Naive thymus-derived CD4-positive, alpha-beta T cell (primary cell): ENCODE data around the gene LCLAT1. TPM values are rescaled to one million over a fixed set of nuclear protein-coding genes. Genes with fewer than 3 reads are reported as not detected.
"Not testable (repeated sequence)": the region's sequence is repeated elsewhere in the genome, so short reads cannot be mapped to it uniquely, and the experiment has no call there.

Experiments
- ATAC-seq: fragments of 150-1000 bp; cut with Tn5 transposase; 2 replicates; pipeline ENCODE4 v1.10.0; 2021; ENCODE audit warnings: mild to moderate bottlenecking, moderate library complexity
- CTCF ChIA-PET: fragments of 350-600 bp; sonication (Branson Sonifier 250); formaldehyde crosslinking; loops from one replicate; lab custom pipeline; 2021; ENCODE audit warnings: antibody characterized with exemption; lab: Charles Lee
- POLR2A ChIA-PET: fragments of 350-600 bp; sonication (Branson Sonifier 250); formaldehyde crosslinking; loops from one replicate; lab custom pipeline; 2021; ENCODE audit warnings: antibody characterized with exemption, inconsistent platforms; lab: Charles Lee
- DNase-seq, 9 donors: peaks; one replicate each; pipeline versions ENCODE4 v3.0.0 to v3.0.0-alpha.2; 2020 to 2022; ENCODE audit warnings: mixed read lengths in 1 of 9
- H3K27ac ChIP-seq: one replicate; pipeline ENCODE4 v1.7.0; 2013; ENCODE audit warnings: mild to moderate bottlenecking, low read depth, low read length, moderate library complexity
- H3K27me3 ChIP-seq, 2 donors: one replicate each; pipeline ENCODE4 v1.7.0; 2013; ENCODE audit warnings: low read length in 2 of 2, mild to moderate bottlenecking in 2 of 2, moderate library complexity in 2 of 2; ENCODE audit not compliant: control insufficient read depth in 2 of 2, insufficient read depth in 2 of 2
- H3K36me3 ChIP-seq, 3 experiments: 1 replicate in 2 of 3; 2 replicates in 1 of 3; pipeline ENCODE4 v1.7.0; 2013; ENCODE audit warnings: low read length in 3 of 3, mild to moderate bottlenecking in 3 of 3, moderate library complexity in 1 of 3; ENCODE audit not compliant: insufficient read depth in 3 of 3, control insufficient read depth in 2 of 3
- H3K4me1 ChIP-seq, 2 donors: one replicate each; pipeline ENCODE4 v1.7.0; 2013; ENCODE audit warnings: low read length in 2 of 2, mild to moderate bottlenecking in 2 of 2, moderate library complexity in 1 of 2; ENCODE audit not compliant: control insufficient read depth in 2 of 2, insufficient read depth in 2 of 2
- H3K4me3 ChIP-seq: 2 replicates; pipeline ENCODE4 v1.7.0; 2013; ENCODE audit warnings: mild to moderate bottlenecking, low read length
- H3K9me3 ChIP-seq, 3 experiments: 1 replicate in 2 of 3; 2 replicates in 1 of 3; pipeline ENCODE4 v1.7.0; 2013; ENCODE audit warnings: low read length in 3 of 3; ENCODE audit not compliant: control insufficient read depth in 2 of 3
- H3K27ac Mint-ChIP-seq, 9 donors: one replicate each; pipeline ENCODE4 v1.8.0; 2020 to 2022; ENCODE audit warnings: mixed read lengths in 9 of 9, mild to moderate bottlenecking in 8 of 9, moderate library complexity in 5 of 9, inconsistent platforms in 2 of 9
- H3K27me3 Mint-ChIP-seq, 5 donors: one replicate each; pipeline ENCODE4 v1.8.0; 2021 to 2022; ENCODE audit warnings: mixed read lengths in 5 of 5, mild to moderate bottlenecking in 1 of 5
- H3K36me3 Mint-ChIP-seq, 5 donors: one replicate each; pipeline ENCODE4 v1.8.0; 2020 to 2022; ENCODE audit warnings: mixed read lengths in 5 of 5, mild to moderate bottlenecking in 3 of 5, inconsistent platforms in 1 of 5
- H3K4me1 Mint-ChIP-seq, 7 donors: one replicate each; pipeline ENCODE4 v1.8.0; 2020 to 2022; ENCODE audit warnings: mixed read lengths in 7 of 7, mild to moderate bottlenecking in 3 of 7, inconsistent platforms in 1 of 7
- H3K4me3 Mint-ChIP-seq, 10 donors: one replicate each; pipeline ENCODE4 v1.8.0; 2020 to 2022; ENCODE audit warnings: mild to moderate bottlenecking in 10 of 10, mixed read lengths in 10 of 10, moderate library complexity in 6 of 10, inconsistent platforms in 2 of 10
- H3K9me3 Mint-ChIP-seq, 11 donors: one replicate each; pipeline ENCODE4 v1.8.0; 2020 to 2022; ENCODE audit warnings: mixed read lengths in 11 of 11, mild to moderate bottlenecking in 4 of 11, inconsistent platforms in 1 of 11, moderate library complexity in 1 of 11
- intact Hi-C, 2 donors: fragments of 100-400 bp; cut with micrococcal nuclease; formaldehyde crosslinking; loops; one replicate each; pipeline ENCODE4 v1.15.1; 2023
- polyA plus RNA-seq, 2 donors: library from polyadenylated mRNA; unstranded; fragments of 300-500 nt; fragmentation: Illumina TruSeq; gene quantifications; one replicate each; pipeline ENCODE4 v1.2.3, GENCODE V29; 2021
- total RNA-seq, 6 experiments: library from RNA in 5 of 6; stranded (reverse) in 5 of 6; gene quantifications; 1 replicate in 5 of 6; 2 replicates in 1 of 6; pipeline ENCODE4 v1.2.3 and lab custom pipeline; 2021 to 2026

LCLAT1 gene
- total and polyA plus RNA-seq, 7 experiments from 2014 or later, result 16.2 to 37.6 (median 22.2) TPM

- Mint-ChIP-seq H3K9me3 (peaks cover 0 to 17% (median 11%) of the 10 kb centered on the region in 11 donors), H3K4me3 (no peak overlapping the region), H3K27me3 (no peaks in the 10 kb centered on the region), H3K36me3 (peaks cover 9 to 29% (median 22%) of the 10 kb centered on the region in 5 donors), H3K27ac (peak overlapping the region in 4 of 9 donors; percentile 0 to 11 (median 8)), H3K4me1 (peaks cover 16 to 65% (median 49%) of the 10 kb centered on the region in 7 donors)
- intact Hi-C loops, result loop anchor here in 1 of 2 donors (2.0 kb wide), 1 partner anchor 13 kb away; no protein-coding TSS in a partner anchor
- DNase-seq, result no peak
- ATAC-seq, result no peak
- peaks cover 0 to 4% (median 0%) of the 10 kb centered on the region in 3 experiments for H3K36me3 ChIP-seq
- CTCF ChIA-PET, result no interaction called here
- no peaks in the 10 kb centered on the region for H3K9me3 ChIP-seq
- no peak overlapping the region for H3K4me3 ChIP-seq
- no peaks in the 10 kb centered on the region for H3K27me3 ChIP-seq
- peaks cover 0 to 12% of the 10 kb centered on the region in 2 donors for H3K4me1 ChIP-seq
- POLR2A ChIA-PET, result interaction anchor here (0.7 kb wide), 1 partner anchor 138 kb away, joined by 3 read pairs; no protein-coding TSS in a partner anchor
- no peak overlapping the region for H3K27ac ChIP-seq
Measured at GRCh38 chr2:30492185-30492584, 45.1 kb downstream of the LCLAT1 start.

GRCh38 chr2:30492619-30493018, 45.6 kb downstream of the LCLAT1 start:
- no peak for ATAC-seq
- H3K4me1 Mint-ChIP-seq, result peaks cover 13 to 60% (median 44%) of the 10 kb centered on the region in 7 donors

GRCh38 chr2:30493440-30493839, 46.4 kb downstream of the LCLAT1 start:
- intact Hi-C loops, result loop anchor here in 1 of 2 donors (2.0 kb wide), 1 partner anchor 15 kb away; no protein-coding TSS in a partner anchor
- Histone ChIP-seq H3K36me3 (peaks cover 0 to 8% (median 0%) of the 10 kb centered on the region in 3 experiments), H3K27ac (no peak overlapping the region), H3K4me3 (no peak overlapping the region), H3K27me3 (no peaks in the 10 kb centered on the region), H3K9me3 (peaks cover 0 to 10% (median 0%) of the 10 kb centered on the region in 3 experiments), H3K4me1 (peaks cover 0 to 2% of the 10 kb centered on the region in 2 donors)
- Mint-ChIP-seq H3K4me1 (peaks cover 8 to 52% (median 36%) of the 10 kb centered on the region in 7 donors), H3K36me3 (peaks cover 16 to 37% (median 33%) of the 10 kb centered on the region in 5 donors), H3K27me3 (no peaks in the 10 kb centered on the region), H3K27ac (no peak overlapping the region), H3K9me3 (peaks cover 0 to 28% (median 20%) of the 10 kb centered on the region in 11 donors), H3K4me3 (no peak overlapping the region)
- DNase-seq (no peak), ATAC-seq (no peak)
- ChIA-PET POLR2A (no interaction called here), CTCF (interaction anchor here (0.6 kb wide), 1 partner anchor 70 kb away, joined by 6 read pairs; no protein-coding TSS in a partner anchor)

More at GRCh38 chr2:30492619-30493018, 45.6 kb downstream of the LCLAT1 start:
- DNase-seq, result no peak
- Histone ChIP-seq H3K27me3 (no peaks in the 10 kb centered on the region), H3K4me3 (no peak overlapping the region), H3K36me3 (peaks cover 0 to 4% (median 0%) of the 10 kb centered on the region in 3 experiments), H3K27ac (no peak overlapping the region), H3K4me1 (peaks cover 0 to 10% of the 10 kb centered on the region in 2 donors), H3K9me3 (peaks cover 0 to 2% (median 0%) of the 10 kb centered on the region in 3 experiments)
- Mint-ChIP-seq H3K4me3 (no peak overlapping the region), H3K9me3 (peaks cover 0 to 20% (median 14%) of the 10 kb centered on the region in 11 donors), H3K27me3 (no peaks in the 10 kb centered on the region), H3K36me3 (peaks cover 10 to 31% (median 25%) of the 10 kb centered on the region in 5 donors), H3K27ac (peak overlapping the region in 2 of 9 donors; percentile 11 to 21)
- POLR2A ChIA-PET, result interaction anchor here (0.7 kb wide), 1 partner anchor 138 kb away, joined by 3 read pairs; no protein-coding TSS in a partner anchor
- CTCF ChIA-PET, result interaction anchor here (0.6 kb wide), 2 partner anchors 71 to 83 kb away, joined by 3 to 6 read pairs; no protein-coding TSS in a partner anchor
- intact Hi-C loops, result loop anchor here in 1 of 2 donors (2.0 kb wide), 1 partner anchor 14 kb away; no protein-coding TSS in a partner anchor

GRCh38 chr2:30495896-30496295, 48.9 kb downstream of the LCLAT1 start:
- peaks cover 5 to 41% (median 32%) of the 10 kb centered on the region in 7 donors for H3K4me1 Mint-ChIP-seq
- intact Hi-C loops, ATAC-seq, DNase-seq, POLR2A ChIA-PET, H3K27me3 ChIP-seq, H3K4me3 ChIP-seq, H3K27ac ChIP-seq, H3K4me1 ChIP-seq, CTCF ChIA-PET, H3K27me3 Mint-ChIP-seq: not testable (repeated sequence)
- H3K36me3 Mint-ChIP-seq, result peaks cover 14 to 43% (median 38%) of the 10 kb centered on the region in 5 donors
- H3K9me3 Mint-ChIP-seq, result peaks cover 0 to 50% (median 29%) of the 10 kb centered on the region in 11 donors
- peak overlapping the region in 1 of 10 donors; percentile 1 for H3K4me3 Mint-ChIP-seq
- peaks cover 0 to 11% (median 0%) of the 10 kb centered on the region in 3 experiments for H3K36me3 ChIP-seq
- peak overlapping the region in 4 of 9 donors; percentile 8 to 54 (median 26) for H3K27ac Mint-ChIP-seq
- peaks cover 0 to 21% (median 3%) of the 10 kb centered on the region in 3 experiments for H3K9me3 ChIP-seq

GRCh38 chr2:30499681-30500080, 52.6 kb downstream of the LCLAT1 start:
- Histone ChIP-seq H3K9me3 (peaks cover 0 to 27% (median 5%) of the 10 kb centered on the region in 3 experiments), H3K4me1 (peaks cover 13 to 18% of the 10 kb centered on the region in 2 donors), H3K36me3 (peaks cover 0 to 14% (median 0%) of the 10 kb centered on the region in 3 experiments), H3K27ac (no peak overlapping the region), H3K4me3 (no peak overlapping the region), H3K27me3 (no peaks in the 10 kb centered on the region)
- Mint-ChIP-seq H3K9me3 (peaks cover 3 to 71% (median 32%) of the 10 kb centered on the region in 11 donors), H3K4me1 (peaks cover 22 to 50% (median 43%) of the 10 kb centered on the region in 7 donors), H3K4me3 (no peak overlapping the region), H3K27ac (no peak overlapping the region), H3K36me3 (peaks cover 18 to 61% (median 53%) of the 10 kb centered on the region in 5 donors), H3K27me3 (no peaks in the 10 kb centered on the region)
- no peak for ATAC-seq
- CTCF ChIA-PET, result no interaction called here
- intact Hi-C loops, result no loop called here
- POLR2A ChIA-PET, result no interaction called here
- DNase-seq, result no peak

- POLR2A ChIA-PET, result no interaction called here
- H3K4me3 ChIP-seq, result no peak overlapping the region
Measured at GRCh38 chr2:30500699-30501098, 53.7 kb downstream of the LCLAT1 start.

More at GRCh38 chr2:30500699-30501098, 53.7 kb downstream of the LCLAT1 start:
- Histone ChIP-seq H3K27me3 (no peaks in the 10 kb centered on the region), H3K27ac (no peak overlapping the region), H3K9me3 (peaks cover 0 to 27% (median 5%) of the 10 kb centered on the region in 3 experiments), H3K4me1 (peaks cover 18 to 25% of the 10 kb centered on the region in 2 donors), H3K36me3 (peaks cover 0 to 14% (median 0%) of the 10 kb centered on the region in 3 experiments)
- Mint-ChIP-seq H3K27me3 (no peaks in the 10 kb centered on the region), H3K36me3 (peaks cover 16 to 58% (median 50%) of the 10 kb centered on the region in 5 donors), H3K9me3 (peaks cover 3 to 68% (median 31%) of the 10 kb centered on the region in 11 donors), H3K4me1 (peaks cover 24 to 51% (median 48%) of the 10 kb centered on the region in 7 donors), H3K4me3 (peak overlapping the region in 1 of 10 donors; percentile 15), H3K27ac (peak overlapping the region in 1 of 9 donors; percentile 53)
- ATAC-seq (no peak), DNase-seq (no peak)
- intact Hi-C loops, result no loop called here
- CTCF ChIA-PET, result no interaction called here
